IMR-90 (cell line): ENCODE measurements around the gene GRHL3. TPM values are rescaled to one million over a fixed set of nuclear protein-coding genes. Genes with fewer than 3 reads are reported as not detected.

Experiments used
- ATAC-seq: fragments of 200-7000 bp; cut with Tn5 transposase; 2 replicates; pipeline ENCODE4 v1.9.1; 2020; ENCODE audit warnings: low read depth, mild to moderate bottlenecking, moderate library complexity
- BruUV-seq: library from RNA; stranded (reverse); fragments of 400-500 nt; replicated peaks from 2 replicates; lab custom pipeline; 2021; lab: Mats Ljungman, UMichigan
- CTCF ChIA-PET: fragments of 300-600 bp; formaldehyde crosslinking; extraction: SDS; loops from one replicate; lab custom pipeline; 2021; ENCODE audit warnings: antibody characterized with exemption; lab: Yijun Ruan, JAX
- POLR2A ChIA-PET: fragments of 300-600 bp; sonication (Branson Sonifier 250); formaldehyde crosslinking; loops from one replicate; lab custom pipeline; 2022; ENCODE audit warnings: antibody characterized with exemption; ENCODE audit not compliant: unreplicated experiment; lab: Charles Lee
- DNase-seq: peaks from one replicate; pipeline ENCODE4 v3.0.0; 2013
- H2AFZ ChIP-seq: replicated peaks from 2 replicates; pipeline ENCODE3; 2013; ENCODE audit warnings: low read length, mild to moderate bottlenecking; ENCODE audit not compliant: poor library complexity
- H2AK5ac ChIP-seq: 2 replicates; pipeline ENCODE4 v1.6.1; 2013; ENCODE audit warnings: low read depth, low read length, inconsistent platforms
- H2AK9ac ChIP-seq: replicated peaks from 2 replicates; pipeline ENCODE3; 2013; ENCODE audit warnings: mild to moderate bottlenecking, low read depth, low read length, moderate library complexity; ENCODE audit not compliant: poor library complexity
- H2BK120ac ChIP-seq: 2 replicates; pipeline ENCODE4 v1.6.1; 2013; ENCODE audit warnings: low read depth, low read length, inconsistent platforms
- H2BK15ac ChIP-seq: 3 replicates; pipeline ENCODE4 v1.6.1; 2013; ENCODE audit warnings: low read depth, low read length, inconsistent platforms
- H2BK20ac ChIP-seq: 2 replicates; pipeline ENCODE4 v1.6.1; 2013; ENCODE audit warnings: low read depth, mild to moderate bottlenecking, inconsistent platforms, low read length, moderate library complexity
- H2BK5ac ChIP-seq: 2 replicates; pipeline ENCODE4 v1.6.1; 2013; ENCODE audit warnings: mild to moderate bottlenecking, low read depth, low read length, inconsistent platforms; ENCODE audit not compliant: poor library complexity, severe bottlenecking
- H3K14ac ChIP-seq: replicated peaks from 2 replicates; pipeline ENCODE4 v1.6.1; 2013; ENCODE audit warnings: low read depth, low read length, inconsistent platforms
- H3K18ac ChIP-seq: 2 replicates; pipeline ENCODE4 v1.6.1; 2013; ENCODE audit warnings: low read depth, low read length, control low read depth
- H3K23ac ChIP-seq: 2 replicates; pipeline ENCODE4 v1.6.1; 2013; ENCODE audit warnings: low read depth, low read length, inconsistent platforms
- H3K27ac ChIP-seq: 2 replicates; pipeline ENCODE4 v1.5.1; 2013; ENCODE audit warnings: mild to moderate bottlenecking, control low read depth, low read length; ENCODE audit not compliant: insufficient read depth
- H3K27me3 ChIP-seq: 2 replicates; pipeline ENCODE4 v1.6.1; 2013; ENCODE audit warnings: low read length; ENCODE audit not compliant: control insufficient read depth, insufficient read depth
- H3K36me3 ChIP-seq: 2 replicates; pipeline ENCODE4 v1.6.1; 2013; ENCODE audit warnings: low read length, mixed read lengths; ENCODE audit not compliant: control insufficient read depth, insufficient read depth
- H3K4ac ChIP-seq: 2 replicates; pipeline ENCODE4 v1.6.1; 2013; ENCODE audit warnings: low read depth, low read length, inconsistent platforms
- H3K4me1 ChIP-seq: 2 replicates; pipeline ENCODE4 v1.6.1; 2013; ENCODE audit warnings: low read length, mixed read lengths; ENCODE audit not compliant: control insufficient read depth, insufficient read depth
- H3K4me2 ChIP-seq: 2 replicates; pipeline ENCODE4 v1.6.1; 2013; ENCODE audit warnings: low read depth, mild to moderate bottlenecking, control low read depth, low read length, moderate library complexity
- H3K4me3 ChIP-seq: 2 replicates; pipeline ENCODE4 v1.5.1; 2013; ENCODE audit warnings: low read depth, mild to moderate bottlenecking, control low read depth, low read length, moderate library complexity; ENCODE audit not compliant: insufficient read depth
- H3K56ac ChIP-seq: 2 replicates; pipeline ENCODE4 v1.6.1; 2013; ENCODE audit warnings: low read length, inconsistent platforms; ENCODE audit not compliant: insufficient read depth; ENCODE audit errors: extremely low read depth
- H3K79me1 ChIP-seq, 2 experiments: 2 replicates each; pipeline ENCODE4 v1.6.1; 2013; ENCODE audit warnings: low read length in 2 of 2, inconsistent platforms in 1 of 2, low read depth in 1 of 2
- H3K9ac ChIP-seq: 2 replicates; pipeline ENCODE4 v1.6.1; 2013; ENCODE audit warnings: low read depth, low read length, control low read depth
- H3K9me1 ChIP-seq: 2 replicates; pipeline ENCODE4 v1.6.1; 2013; ENCODE audit warnings: low read length, inconsistent platforms; ENCODE audit not compliant: insufficient read depth
- H3K9me3 ChIP-seq: 2 replicates; pipeline ENCODE4 v1.6.1; 2013; ENCODE audit warnings: low read length; ENCODE audit not compliant: control insufficient read depth, insufficient read depth
- H4K20me1 ChIP-seq: 2 replicates; pipeline ENCODE4 v1.6.1; 2013; ENCODE audit warnings: low read length, inconsistent platforms; ENCODE audit not compliant: insufficient read depth
- H4K5ac ChIP-seq: 2 replicates; pipeline ENCODE4 v1.6.1; 2013; ENCODE audit warnings: mild to moderate bottlenecking, low read depth, low read length, control low read depth
- H4K8ac ChIP-seq, 2 experiments: 2 replicates each; pipeline ENCODE4 v1.6.1; 2013; ENCODE audit warnings: low read depth in 2 of 2, low read length in 2 of 2, control low read depth in 1 of 2, inconsistent platforms in 1 of 2
- H4K91ac ChIP-seq: 2 replicates; pipeline ENCODE4 v1.6.1; 2013; ENCODE audit warnings: low read depth, low read length, inconsistent platforms; ENCODE audit not compliant: insufficient read depth
- BHLHE40 ChIP-seq: fragments of 150-350 bp; IDR thresholded peaks from 2 replicates; pipeline ENCODE4 v1.6.1; 2016; ENCODE audit warnings: mild to moderate bottlenecking, low read depth, low read length
- MAFK ChIP-seq: IDR thresholded peaks from 2 replicates; pipeline ENCODE4 v1.6.1; 2012; ENCODE audit warnings: low read depth, low read length, improper control_type of control experiment
- MAZ ChIP-seq: IDR thresholded peaks from 2 replicates; pipeline ENCODE4 v1.6.1; 2012; ENCODE audit warnings: low read depth, mild to moderate bottlenecking, low read length, improper control_type of control experiment, moderate library complexity, borderline replicate concordance
- MXI1 ChIP-seq: IDR thresholded peaks from 2 replicates; pipeline ENCODE4 v1.6.1; 2012; ENCODE audit warnings: low read depth, mild to moderate bottlenecking, low read length, moderate library complexity, borderline replicate concordance
- NFE2L2 ChIP-seq: fragments of 150-350 bp; IDR thresholded peaks from 2 replicates; pipeline ENCODE4 v1.6.1; 2016; ENCODE audit warnings: low read depth, mild to moderate bottlenecking, low read length
- POLR2A ChIP-seq: IDR thresholded peaks from 2 replicates; pipeline ENCODE4 v1.6.1; 2012; ENCODE audit warnings: mild to moderate bottlenecking, low read depth, low read length
- RAD21 ChIP-seq: IDR thresholded peaks from 2 replicates; pipeline ENCODE4 v1.6.1; 2012; ENCODE audit warnings: low read length, improper control_type of control experiment
- RCOR1 ChIP-seq: IDR thresholded peaks from 2 replicates; pipeline ENCODE4 v1.6.1; 2012; ENCODE audit warnings: mild to moderate bottlenecking, low read length, improper control_type of control experiment; ENCODE audit not compliant: insufficient replicate concordance
- RFX5 ChIP-seq: IDR thresholded peaks from 2 replicates; pipeline ENCODE4 v1.8.0; 2012; ENCODE audit warnings: low read depth, mild to moderate bottlenecking, low read length, moderate library complexity
- WGBS, 2 experiments: methylation state at CpG; one replicate each; pipeline versions ENCODE4 v1.1.5 to v1.1.7; 2013; ENCODE audit warnings: missing lambda C conversion rate in 2 of 2; ENCODE audit not compliant: insufficient read length in 1 of 2; ENCODE audit errors: extremely low coverage in 2 of 2; 5-methylcytosine and 5-hydroxymethylcytosine counted together
- dilution Hi-C: fragments of 300-500 bp; cut with HindIII; formaldehyde crosslinking; loops from one replicate; pipeline ENCODE4 v1.14.3; 2018; ENCODE audit warnings: low sequenced_read_pairs; ENCODE audit not compliant: unreplicated experiment
- in situ Hi-C: fragments of 300-500 bp; cut with MboI; formaldehyde crosslinking; loops from 3 replicates; pipeline ENCODE4 v1.14.3; 2019; ENCODE audit warnings: low sequenced_read_pairs, inconsistent platforms, mixed read lengths
- intact Hi-C: fragments of 100-400 bp; cut with micrococcal nuclease; formaldehyde crosslinking; loops from 2 replicates; pipeline ENCODE4 v1.10.0; 2022
- polyA plus RNA-seq, 3 experiments: library from polyadenylated mRNA; depleted of rRNA; stranded (reverse); fragments of >200 nt; gene quantifications; 2 replicates each; pipeline ENCODE4 v1.2.3, GENCODE V29; 2012; ENCODE audit warnings: low replicate concordance in 1 of 3
- total RNA-seq: library from RNA; depleted of rRNA; stranded (reverse); fragments of >200 nt; gene quantifications from 2 replicates; pipeline ENCODE4 v1.2.3, GENCODE V29; 2012
- TF ChIP-seq, protein P1 (sequence below): fragments of 150-350 bp; IDR thresholded peaks from 2 replicates; pipeline ENCODE4 v1.6.1; 2016; ENCODE audit warnings: low read depth, mild to moderate bottlenecking, low read length, moderate library complexity, borderline replicate concordance
- TF ChIP-seq, protein P2 (sequence below): conservative IDR thresholded peaks from 2 replicates; pipeline ENCODE4 v1.5.1; 2012; ENCODE audit warnings: mild to moderate bottlenecking, low read depth, low read length, improper control_type of control experiment

Gene GRHL3
- total and polyA plus RNA-seq, 2 of the 4 experiments (the other 2 are of a cell fraction), result not detected

GRCh38 chr1:24355466-24355865, 36.3 kb downstream of the GRHL3 start:
- Histone ChIP-seq H3K56ac (no peak overlapping the region), H2AK9ac (no peak overlapping the region), H3K18ac (no peak overlapping the region), H3K9me3 (no peaks in the 10 kb centered on the region), H3K4ac (no peak overlapping the region), H3K36me3 (peaks cover 2% of the 10 kb centered on the region; the same call in 1 of the 2 replicates), H4K5ac (no peak overlapping the region), H3K4me1 (peaks cover 6% of the 10 kb centered on the region), H4K8ac (no peak overlapping the region), H3K9me1 (peaks cover 4% of the 10 kb centered on the region; the same call in 1 of the 2 replicates), H2BK120ac (no peak overlapping the region), H3K14ac (no peak overlapping the region), H3K79me1 (no peaks in the 10 kb centered on the region), H3K4me2 (no peak overlapping the region), H2AK5ac (no peak overlapping the region), H2BK20ac (no peak overlapping the region), H4K91ac (no peak overlapping the region), H3K23ac (no peak overlapping the region), H2AFZ (no peak overlapping the region), H2BK5ac (no peak overlapping the region), H3K27me3 (no peaks in the 10 kb centered on the region), H3K27ac (no peak overlapping the region), H3K4me3 (no peak overlapping the region), H4K20me1 (0 out of 2 replicates have a peak, but pooled peaks cover 5% of the 10 kb centered on the region), H3K9ac (no peak overlapping the region), H2BK15ac (no peak overlapping the region)
- CTCF ChIA-PET, result no interaction called here
- POLR2A ChIA-PET, result no interaction called here
- DNase-seq (no peak), ATAC-seq (no peak)
- in situ Hi-C loops (no loop called here), intact Hi-C loops (no loop called here), dilution Hi-C loops (no loop called here)
- no TSS peak for BruUV-seq
- no CpG with 5 or more reads among the region's 3 CpGs for WGBS, 2 experiments
- TF ChIP-seq NFE2L2 (no peak), RCOR1 (no peak), POLR2A (no peak), BHLHE40 (no peak), MAZ (no peak), RAD21 (no peak), RFX5 (no peak), MAFK (no peak), MXI1 (no peak)
- TF ChIP-seq, protein P1, sequence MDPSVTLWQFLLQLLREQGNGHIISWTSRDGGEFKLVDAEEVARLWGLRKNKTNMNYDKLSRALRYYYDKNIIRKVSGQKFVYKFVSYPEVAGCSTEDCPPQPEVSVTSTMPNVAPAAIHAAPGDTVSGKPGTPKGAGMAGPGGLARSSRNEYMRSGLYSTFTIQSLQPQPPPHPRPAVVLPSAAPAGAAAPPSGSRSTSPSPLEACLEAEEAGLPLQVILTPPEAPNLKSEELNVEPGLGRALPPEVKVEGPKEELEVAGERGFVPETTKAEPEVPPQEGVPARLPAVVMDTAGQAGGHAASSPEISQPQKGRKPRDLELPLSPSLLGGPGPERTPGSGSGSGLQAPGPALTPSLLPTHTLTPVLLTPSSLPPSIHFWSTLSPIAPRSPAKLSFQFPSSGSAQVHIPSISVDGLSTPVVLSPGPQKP, result no peak
- TF ChIP-seq, protein P2, sequence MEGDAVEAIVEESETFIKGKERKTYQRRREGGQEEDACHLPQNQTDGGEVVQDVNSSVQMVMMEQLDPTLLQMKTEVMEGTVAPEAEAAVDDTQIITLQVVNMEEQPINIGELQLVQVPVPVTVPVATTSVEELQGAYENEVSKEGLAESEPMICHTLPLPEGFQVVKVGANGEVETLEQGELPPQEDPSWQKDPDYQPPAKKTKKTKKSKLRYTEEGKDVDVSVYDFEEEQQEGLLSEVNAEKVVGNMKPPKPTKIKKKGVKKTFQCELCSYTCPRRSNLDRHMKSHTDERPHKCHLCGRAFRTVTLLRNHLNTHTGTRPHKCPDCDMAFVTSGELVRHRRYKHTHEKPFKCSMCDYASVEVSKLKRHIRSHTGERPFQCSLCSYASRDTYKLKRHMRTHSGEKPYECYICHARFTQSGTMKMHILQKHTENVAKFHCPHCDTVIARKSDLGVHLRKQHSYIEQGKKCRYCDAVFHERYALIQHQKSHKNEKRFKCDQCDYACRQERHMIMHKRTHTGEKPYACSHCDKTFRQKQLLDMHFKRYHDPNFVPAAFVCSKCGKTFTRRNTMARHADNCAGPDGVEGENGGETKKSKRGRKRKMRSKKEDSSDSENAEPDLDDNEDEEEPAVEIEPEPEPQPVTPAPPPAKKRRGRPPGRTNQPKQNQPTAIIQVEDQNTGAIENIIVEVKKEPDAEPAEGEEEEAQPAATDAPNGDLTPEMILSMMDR, result no peak
